Smooth muscle cell (in vitro differentiated cells): Measurements from ENCODE around the gene COL4A1. TPM values are rescaled to one million over a fixed set of nuclear protein-coding genes. Genes with fewer than 3 reads are reported as not detected.

Experiments
- DNase-seq: peaks from one replicate; lab custom pipeline; 2025; ENCODE audit not compliant: unreplicated experiment; lab: John Stamatoyannopoulos, UW
- H2AFZ ChIP-seq: fragments of 200-600 bp; sonication (generic); 2 replicates; pipeline ENCODE4 v1.6.0; 2016; ENCODE audit warnings: antibody characterized with exemption, low read depth, mild to moderate bottlenecking
- H3F3A ChIP-seq: fragments of 200-600 bp; sonication (generic); 2 replicates; pipeline ENCODE4 v1.6.0; 2017; ENCODE audit warnings: antibody characterized with exemption, low read depth
- H3K27ac ChIP-seq: fragments of 200-600 bp; sonication (generic); 2 replicates; pipeline ENCODE4 v1.5.1; 2016; ENCODE audit warnings: low read depth, mild to moderate bottlenecking
- H3K27me3 ChIP-seq: fragments of 200-600 bp; sonication (generic); 2 replicates; pipeline ENCODE4 v1.6.1; 2016; ENCODE audit warnings: low read depth, mild to moderate bottlenecking
- H3K36me3 ChIP-seq: fragments of 200-600 bp; sonication (generic); 2 replicates; pipeline ENCODE4 v1.5.1; 2016; ENCODE audit warnings: low read depth
- H3K4me1 ChIP-seq: fragments of 200-600 bp; sonication (generic); 2 replicates; pipeline ENCODE4 v1.5.1; 2016; ENCODE audit warnings: low read depth
- H3K4me2 ChIP-seq: fragments of 200-600 bp; sonication (generic); 2 replicates; pipeline ENCODE4 v1.6.0; 2016; ENCODE audit warnings: mild to moderate bottlenecking
- H3K4me3 ChIP-seq: fragments of 200-600 bp; sonication (generic); 2 replicates; pipeline ENCODE4 v1.5.1; 2016; ENCODE audit warnings: mild to moderate bottlenecking
- H3K79me2 ChIP-seq: fragments of 200-600 bp; sonication (generic); 2 replicates; pipeline ENCODE4 v1.6.0; 2016; ENCODE audit warnings: low read depth, mild to moderate bottlenecking
- H3K9ac ChIP-seq: fragments of 200-600 bp; sonication (generic); 2 replicates; pipeline ENCODE4 v1.6.0; 2016; ENCODE audit warnings: low read depth
- H3K9me3 ChIP-seq: fragments of 200-600 bp; sonication (generic); replicated peaks from 2 replicates; pipeline ENCODE4 v1.5.1; 2016; ENCODE audit warnings: low read depth
- H4K20me1 ChIP-seq: fragments of 200-600 bp; sonication (generic); 2 replicates; pipeline ENCODE4 v1.6.0; 2016; ENCODE audit warnings: low read depth
- WGBS: methylation state at CpG from one replicate; pipeline ENCODE4 v1.1.7; 2016; ENCODE audit warnings: low lambda C conversion rate; 5-methylcytosine and 5-hydroxymethylcytosine counted together
- polyA plus RNA-seq: library from polyadenylated mRNA; unstranded; fragments of >200 nt; fragmentation: Nextera tagmentation; extraction: Ambion mirVana; gene quantifications from 2 replicates; pipeline ENCODE4 v1.2.1, GENCODE V29; 2016
- total RNA-seq: library from RNA; depleted of rRNA; stranded (reverse); fragments of >200 nt; gene quantifications from 2 replicates; pipeline ENCODE4 v1.2.3, GENCODE V29; 2014
- TF ChIP-seq, protein P1 (sequence below): fragments of 200-600 bp; sonication (generic); IDR thresholded peaks from 2 replicates; pipeline ENCODE4 v1.5.1; 2017; ENCODE audit warnings: borderline replicate concordance, mild to moderate bottlenecking, antibody characterized with exemption; ENCODE audit not compliant: insufficient read depth, poor library complexity, severe bottlenecking

The COL4A1 gene
- total and polyA plus RNA-seq, 2 experiments from 2014 or later: 2,409 to 4,372 TPM

DNA sequence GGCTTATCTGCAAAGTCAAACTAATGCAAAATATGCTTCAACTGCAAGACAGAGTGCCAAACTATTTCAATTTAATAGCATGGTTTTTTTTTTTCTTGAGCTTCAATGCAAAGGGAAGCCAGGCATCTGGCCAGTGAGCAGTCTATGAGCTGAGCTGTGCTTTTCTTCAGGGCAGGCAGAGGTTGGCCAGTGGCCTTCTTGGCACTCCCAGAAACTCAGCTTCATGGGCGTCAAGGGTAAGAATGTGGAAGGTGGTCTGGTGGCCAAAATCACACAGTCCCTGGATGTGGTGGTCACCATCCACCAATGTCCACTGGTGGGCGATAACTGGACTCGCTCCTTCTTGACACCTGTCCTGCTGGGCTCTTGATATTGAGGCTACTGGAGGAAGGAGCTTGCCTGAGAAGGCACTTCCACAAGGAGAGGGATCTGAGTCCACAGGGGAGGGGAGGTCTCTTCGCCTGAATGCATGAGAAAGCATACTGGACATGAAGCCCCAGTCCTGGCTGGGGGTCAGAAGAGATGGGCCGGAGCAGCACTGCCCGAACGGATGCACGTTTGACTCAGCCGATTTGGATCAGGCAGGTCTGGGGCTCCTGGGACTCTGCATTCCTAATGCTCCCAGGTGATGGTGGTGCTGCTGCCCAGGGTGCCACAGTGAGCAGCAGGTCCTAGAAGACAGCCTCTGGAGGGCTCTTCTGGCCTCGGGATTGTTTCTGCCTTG, 17.2 kb upstream of the COL4A1 start:
- TF ChIP-seq, protein P1, sequence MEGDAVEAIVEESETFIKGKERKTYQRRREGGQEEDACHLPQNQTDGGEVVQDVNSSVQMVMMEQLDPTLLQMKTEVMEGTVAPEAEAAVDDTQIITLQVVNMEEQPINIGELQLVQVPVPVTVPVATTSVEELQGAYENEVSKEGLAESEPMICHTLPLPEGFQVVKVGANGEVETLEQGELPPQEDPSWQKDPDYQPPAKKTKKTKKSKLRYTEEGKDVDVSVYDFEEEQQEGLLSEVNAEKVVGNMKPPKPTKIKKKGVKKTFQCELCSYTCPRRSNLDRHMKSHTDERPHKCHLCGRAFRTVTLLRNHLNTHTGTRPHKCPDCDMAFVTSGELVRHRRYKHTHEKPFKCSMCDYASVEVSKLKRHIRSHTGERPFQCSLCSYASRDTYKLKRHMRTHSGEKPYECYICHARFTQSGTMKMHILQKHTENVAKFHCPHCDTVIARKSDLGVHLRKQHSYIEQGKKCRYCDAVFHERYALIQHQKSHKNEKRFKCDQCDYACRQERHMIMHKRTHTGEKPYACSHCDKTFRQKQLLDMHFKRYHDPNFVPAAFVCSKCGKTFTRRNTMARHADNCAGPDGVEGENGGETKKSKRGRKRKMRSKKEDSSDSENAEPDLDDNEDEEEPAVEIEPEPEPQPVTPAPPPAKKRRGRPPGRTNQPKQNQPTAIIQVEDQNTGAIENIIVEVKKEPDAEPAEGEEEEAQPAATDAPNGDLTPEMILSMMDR: no peak
- Histone ChIP-seq H3K27me3 (no peaks in the 10 kb centered on the region), H3K27ac (peak overlapping the region; percentile 96), H3K4me2 (peak overlapping the region; percentile 55), H3K9ac (no peak overlapping the region), H3K36me3 (no peaks in the 10 kb centered on the region), H3K79me2 (peaks cover 99% of the 10 kb centered on the region), H3F3A (peaks cover 81% of the 10 kb centered on the region), H3K4me1 (peaks cover 56% of the 10 kb centered on the region), H2AFZ (no peak overlapping the region), H3K9me3 (no peaks in the 10 kb centered on the region), H4K20me1 (peaks cover 99% of the 10 kb centered on the region), H3K4me3 (no peak overlapping the region)
- 93% methylated on average over 10 of the region's 10 CpGs for WGBS
- DNase-seq: no peak

DNA sequence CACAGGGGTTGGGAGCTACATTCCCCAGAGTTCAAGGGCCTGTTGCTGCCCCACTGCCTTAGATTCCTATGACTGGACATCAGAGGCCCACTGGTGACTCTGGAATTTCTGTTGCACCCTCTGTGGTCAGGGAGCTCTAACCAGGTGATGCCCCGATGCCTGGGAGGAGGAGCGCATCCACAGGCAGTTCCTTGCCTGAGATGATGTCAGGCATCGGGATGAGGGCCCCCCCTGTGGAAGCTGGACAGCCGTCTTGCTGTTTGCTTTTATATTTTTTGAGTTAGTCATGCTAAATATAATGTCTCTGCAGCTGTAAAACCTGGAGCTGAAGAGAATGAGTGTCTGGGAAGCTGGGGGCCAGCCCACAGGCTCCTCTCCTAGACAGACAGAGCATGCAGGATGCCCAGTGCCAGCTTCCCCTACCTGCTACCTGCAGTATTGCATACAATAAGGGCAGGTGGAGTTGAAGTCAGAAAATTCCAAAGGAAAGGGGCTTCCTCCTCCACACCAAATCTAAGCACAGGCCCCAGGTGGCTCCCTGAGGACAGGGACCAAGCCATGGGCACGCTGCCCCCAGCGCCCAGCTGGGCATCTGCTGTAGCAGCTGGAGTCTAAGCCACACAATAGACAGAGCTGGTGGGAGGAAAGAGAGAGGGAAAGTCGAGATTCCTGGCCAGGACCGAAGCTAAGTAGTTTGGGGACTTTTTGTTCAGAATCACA, 16.4 kb upstream of the COL4A1 start:
- no peaks in the 10 kb centered on the region for H3K9me3 ChIP-seq
- no peaks in the 10 kb centered on the region for H3K27me3 ChIP-seq
- no peak for DNase-seq
- no peaks in the 10 kb centered on the region for H3K36me3 ChIP-seq
- peaks cover 83% of the 10 kb centered on the region for H3F3A ChIP-seq
- no peak overlapping the region for H3K9ac ChIP-seq
- 62% methylated on average over 8 of the region's 8 CpGs for WGBS
- peaks cover 99% of the 10 kb centered on the region for H4K20me1 ChIP-seq
- peak overlapping the region; percentile 55 for H3K4me2 ChIP-seq
- TF ChIP-seq, protein P1: peak; percentile 21
- H3K79me2 ChIP-seq: peaks cover 99% of the 10 kb centered on the region
- H3K4me1 ChIP-seq: peaks cover 50% of the 10 kb centered on the region
- H2AFZ ChIP-seq: no peak overlapping the region
- peak overlapping the region; percentile 96 for H3K27ac ChIP-seq
- H3K4me3 ChIP-seq: no peak overlapping the region

DNA sequence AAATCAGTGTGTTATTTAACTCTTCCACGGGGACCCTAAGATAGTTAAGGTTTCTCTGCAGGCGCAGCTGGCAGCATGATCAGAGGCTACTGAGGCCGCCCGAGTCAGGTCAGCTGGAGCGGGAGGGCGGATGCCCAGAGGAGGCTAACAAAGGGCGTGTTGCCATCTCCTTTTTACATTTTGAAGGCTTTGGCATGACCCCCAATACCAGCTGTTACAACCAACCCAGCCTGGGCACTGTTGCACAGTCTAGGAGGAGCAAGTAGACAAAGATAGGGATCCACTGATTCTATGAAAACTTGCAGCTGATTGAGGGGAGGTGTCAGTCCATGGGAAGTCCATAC, 15.8 kb upstream of the COL4A1 start:
- Histone ChIP-seq H3K36me3 (no peaks in the 10 kb centered on the region), H3K4me3 (no peak overlapping the region), H3K9me3 (no peaks in the 10 kb centered on the region), H3K79me2 (peaks cover 99% of the 10 kb centered on the region), H3K4me2 (peak overlapping the region; percentile 29), H3K27ac (peak overlapping the region; percentile 96), H3K27me3 (no peaks in the 10 kb centered on the region), H4K20me1 (peaks cover 99% of the 10 kb centered on the region), H3K4me1 (peaks cover 45% of the 10 kb centered on the region), H2AFZ (no peak overlapping the region), H3F3A (peaks cover 83% of the 10 kb centered on the region), H3K9ac (no peak overlapping the region)
- 99% methylated on average over 7 of the region's 7 CpGs for WGBS
- no peak for DNase-seq
- TF ChIP-seq, protein P1: no peak
